ENCODE measurements around the gene ASB7.

Gene ASB7

GRCh38 chr15:100687582-100688141 lies 85.3 kb downstream of the ASB7 start:
- DNase-seq = no peak

- DNase-seq = no peak
Observed at GRCh38 chr15:100688549-100689120, 86.2 kb downstream of the ASB7 start.

GRCh38 chr15:100689131-100689899 lies 86.9 kb downstream of the ASB7 start:
- no peak for DNase-seq

GRCh38 chr15:100690032-100690794 lies 87.8 kb downstream of the ASB7 start:
- no peak for DNase-seq

GRCh38 chr15:100690795-100691158 lies 88.4 kb downstream of the ASB7 start:
- no peak for DNase-seq

- no peak for DNase-seq
Observed at GRCh38 chr15:100691321-100691720, 88.9 kb downstream of the ASB7 start.

- no peak for DNase-seq
Observed at GRCh38 chr15:100692246-100692645, 89.9 kb downstream of the ASB7 start.

- DNase-seq = no peak
Observed at GRCh38 chr15:100692671-100693070, 90.3 kb downstream of the ASB7 start.

GRCh38 chr15:100693451-100693850 lies 91.1 kb downstream of the ASB7 start:
- no peak for DNase-seq

GRCh38 chr15:100694381-100695021 lies 92.1 kb downstream of the ASB7 start:
- DNase-seq = no peak

GRCh38 chr15:100695048-100695447 lies 92.7 kb downstream of the ASB7 start:
- DNase-seq = no peak

GRCh38 chr15:100696452-100696851 lies 94.1 kb downstream of the ASB7 start:
- DNase-seq = no peak
